Endothelial cell of umbilical vein (primary cell): ENCODE measurements around the gene OSTC.

ENCODE experiments used
- CTCF ChIP-seq, 2 donors: IDR thresholded peaks; 1 replicate in 1 of 2; 2 replicates in 1 of 2; pipeline ENCODE4 v1.5.1; 2011; ENCODE audit warnings: low read length in 2 of 2, mild to moderate bottlenecking in 2 of 2, moderate library complexity in 2 of 2, control low read depth in 1 of 2, inconsistent platforms in 1 of 2, low read depth in 1 of 2; ENCODE audit not compliant: insufficient read depth in 1 of 2; ENCODE audit errors: extremely low read depth in 1 of 2
- EZH2 ChIP-seq: IDR thresholded peaks from 2 replicates; pipeline ENCODE4 v1.6.1; 2012; ENCODE audit warnings: borderline replicate concordance, low read depth, mild to moderate bottlenecking, moderate library complexity, low read length, inconsistent platforms; ENCODE audit not compliant: severe bottlenecking
- FOS ChIP-seq: IDR thresholded peaks from 2 replicates; pipeline ENCODE4 v1.6.1; 2011; ENCODE audit warnings: mild to moderate bottlenecking, low read length, moderate library complexity, borderline replicate concordance; ENCODE audit not compliant: insufficient read depth
- GATA2 ChIP-seq: IDR thresholded peaks from 2 replicates; pipeline ENCODE4 v1.7.0; 2011; ENCODE audit warnings: low read depth, mild to moderate bottlenecking, moderate library complexity, mixed read lengths, low read length; ENCODE audit not compliant: insufficient read length, insufficient read depth
- JUN ChIP-seq: IDR thresholded peaks from 2 replicates; pipeline ENCODE4 v1.6.1; 2011; ENCODE audit warnings: borderline replicate concordance, low read depth; ENCODE audit not compliant: insufficient read length, insufficient read depth
- MAX ChIP-seq: IDR thresholded peaks from 2 replicates; pipeline ENCODE4 v1.6.1; 2011; ENCODE audit not compliant: insufficient read depth, insufficient read length
- MYC ChIP-seq: IDR thresholded peaks from one replicate; pipeline ENCODE4 v1.6.1; 2011; ENCODE audit warnings: mild to moderate bottlenecking, low read depth, low read length
- POLR2A ChIP-seq: IDR thresholded peaks from 2 replicates; pipeline ENCODE4 v1.6.1; 2012; ENCODE audit warnings: low read depth, mild to moderate bottlenecking, control low read depth, low read length
- POLR2AphosphoS5 ChIP-seq: IDR thresholded peaks from 2 replicates; pipeline ENCODE4 v1.6.1; 2012; ENCODE audit warnings: low read depth, mild to moderate bottlenecking, control low read depth, low read length, moderate library complexity; ENCODE audit not compliant: insufficient read depth

GRCh38 chr4:108690738-108691137 lies 40.3 kb downstream of the OSTC start:
- no peak for TF ChIP-seq CTCF (IDR thresholded peaks at IDR 0.05; ENCODE audit: extremely low read depth in 1 of 2, insufficient read depth in 1 of 2, low read depth in 1 of 2, low read length in 2 of 2)
- no peak for TF ChIP-seq POLR2A
- no peak for TF ChIP-seq MYC
- TF ChIP-seq JUN, result no peak
- TF ChIP-seq EZH2, result no peak
- no peak for TF ChIP-seq POLR2AphosphoS5
- no peak for TF ChIP-seq MAX
- TF ChIP-seq FOS, result no peak
- no peak for TF ChIP-seq GATA2
